ENCODE measurements around the gene PLSCR1.

Gene PLSCR1

GRCh38 chr3:146544002-146544928, at the start of gene PLSCR1:
Gene PLSCR1 (minus strand): TSS chr3:146544607. CDS start chr3:146536552, 8,055 bp downstream.
- FAIRE-seq: no peak

GRCh38 chr3:146593776-146594175, 49.4 kb upstream of the PLSCR1 start:
- no peak for DNase-seq (ENCODE audit: insufficient read length, low spot score)
- no peak for FAIRE-seq

More at GRCh38 chr3:146544002-146544928, at the start of gene PLSCR1:
- peak; percentile 90 for DNase-seq (ENCODE audit: insufficient read length, low spot score)

- FAIRE-seq (no peak), DNase-seq (ENCODE audit: insufficient read length, low spot score) (no peak)
Observed at GRCh38 chr3:146590521-146590920, 46.1 kb upstream of the PLSCR1 start.

- no peak for FAIRE-seq
- peak; percentile 25 for DNase-seq (ENCODE audit: insufficient read length, low spot score)
Observed at GRCh38 chr3:146589899-146590508, 45.6 kb upstream of the PLSCR1 start.

- FAIRE-seq: no peak
Observed at GRCh38 chr3:146585156-146585555, 40.7 kb upstream of the PLSCR1 start.

GRCh38 chr3:146581951-146582467, 37.6 kb upstream of the PLSCR1 start:
- FAIRE-seq (no peak), DNase-seq (ENCODE audit: insufficient read length, low spot score) (no peak)

More at GRCh38 chr3:146585156-146585555, 40.7 kb upstream of the PLSCR1 start:
- DNase-seq (ENCODE audit: insufficient read length, low spot score): no peak

- FAIRE-seq (peak; percentile 4), DNase-seq (ENCODE audit: insufficient read length, low spot score) (no peak)
Observed at GRCh38 chr3:146581080-146581601, 36.7 kb upstream of the PLSCR1 start.

- peak; percentile 8 for DNase-seq (ENCODE audit: insufficient read length, low spot score)
- FAIRE-seq: no peak
Observed at GRCh38 chr3:146577662-146578061, 33.3 kb upstream of the PLSCR1 start.

- no peak for DNase-seq (ENCODE audit: insufficient read length, low spot score)
- no peak for FAIRE-seq
Observed at GRCh38 chr3:146575636-146576035, 31.2 kb upstream of the PLSCR1 start.

GRCh38 chr3:146574173-146574572, 29.8 kb upstream of the PLSCR1 start:
- FAIRE-seq: no peak
- no peak for DNase-seq (ENCODE audit: insufficient read length, low spot score)

- no peak for DNase-seq (ENCODE audit: insufficient read length, low spot score)
- FAIRE-seq: no peak
Observed at GRCh38 chr3:146569314-146569713, 24.9 kb upstream of the PLSCR1 start.

- FAIRE-seq: no peak
- DNase-seq (ENCODE audit: insufficient read length, low spot score): no peak
Observed at GRCh38 chr3:146566138-146566537, 21.7 kb upstream of the PLSCR1 start.

- no peak for DNase-seq (ENCODE audit: insufficient read length, low spot score)
- FAIRE-seq: no peak
Observed at GRCh38 chr3:146561879-146562278, 17.5 kb upstream of the PLSCR1 start.

GRCh38 chr3:146561463-146561862, 17.1 kb upstream of the PLSCR1 start:
- DNase-seq (ENCODE audit: insufficient read length, low spot score) (no peak), FAIRE-seq (no peak)

- DNase-seq (ENCODE audit: insufficient read length, low spot score): no peak
- no peak for FAIRE-seq
Observed at GRCh38 chr3:146560678-146561077, 16.3 kb upstream of the PLSCR1 start.

GRCh38 chr3:146559388-146559787, 15.0 kb upstream of the PLSCR1 start:
- FAIRE-seq (no peak), DNase-seq (ENCODE audit: insufficient read length, low spot score) (no peak)

GRCh38 chr3:146558781-146559180, 14.4 kb upstream of the PLSCR1 start:
- no peak for FAIRE-seq

GRCh38 chr3:146557745-146558144, 13.3 kb upstream of the PLSCR1 start:
- no peak for FAIRE-seq
- DNase-seq (ENCODE audit: insufficient read length, low spot score): no peak

More at GRCh38 chr3:146558781-146559180, 14.4 kb upstream of the PLSCR1 start:
- no peak for DNase-seq (ENCODE audit: insufficient read length, low spot score)

GRCh38 chr3:146555311-146555710, 10.9 kb upstream of the PLSCR1 start:
- no peak for FAIRE-seq

GRCh38 chr3:146554151-146554760, 9.8 kb upstream of the PLSCR1 start:
- DNase-seq (ENCODE audit: insufficient read length, low spot score) (no peak), FAIRE-seq (no peak)

More at GRCh38 chr3:146555311-146555710, 10.9 kb upstream of the PLSCR1 start:
- no peak for DNase-seq (ENCODE audit: insufficient read length, low spot score)

All from HTR-8/SVneo (cell line).